HG03139 (cell line): Measurements from ENCODE around the gene SLC38A6.
A peak's percentile ranks its signal among the peaks of the same experiment; 100 is the strongest.

Source experiments
- ATAC-seq: cut with Tn5 transposase; IDR thresholded peaks from one replicate; pipeline ENCODE4 v1.9.1; 2021; ENCODE audit not compliant: unreplicated experiment

Gene SLC38A6

DNA sequence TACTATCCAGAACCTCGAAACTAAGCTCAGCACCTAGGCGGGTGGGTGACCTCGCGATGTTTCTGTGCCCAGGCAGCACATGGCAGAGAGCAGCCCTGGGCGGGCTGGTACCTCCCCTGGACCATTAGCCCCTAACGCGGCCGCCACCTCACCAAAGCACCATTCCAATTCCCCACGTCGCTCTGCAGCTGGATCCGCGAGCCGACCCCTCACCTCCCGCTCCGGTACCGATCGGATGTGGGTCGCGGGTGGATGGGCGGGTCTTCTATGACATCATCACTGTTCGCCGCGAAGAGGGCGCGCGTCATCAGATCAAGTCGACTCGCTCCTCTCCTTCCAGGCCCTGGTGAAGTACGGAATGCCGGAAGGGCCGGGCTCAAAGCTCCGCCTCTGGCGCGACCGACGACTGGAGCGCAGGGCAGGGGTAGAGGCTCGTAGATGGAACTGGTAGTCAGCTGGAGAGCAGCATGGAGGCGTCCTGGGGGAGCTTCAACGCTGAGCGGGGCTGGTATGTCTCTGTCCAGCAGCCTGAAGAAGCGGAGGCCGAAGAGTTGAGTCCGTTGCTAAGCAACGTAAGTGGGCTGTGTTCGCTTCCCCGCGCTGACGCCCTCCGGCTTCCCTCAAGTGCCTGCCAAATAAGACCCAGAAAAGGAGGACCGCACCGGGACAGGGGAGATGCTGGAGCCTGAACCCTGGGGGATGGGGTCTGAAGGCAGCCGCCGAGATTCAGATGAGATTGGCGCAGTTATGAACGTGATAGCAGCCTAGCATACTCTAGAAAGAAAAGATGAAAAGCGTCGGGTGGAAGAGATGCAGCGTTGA is at the start of gene SLC38A6, which contains the start of gene TRMT5:
Gene SLC38A6 (plus strand): TSS at position 435 of the 822 bp plus-strand sequence. CDS start 33 bp downstream, at position 468.
Gene TRMT5 (minus strand): TSS at position 269 of the 822 bp plus-strand sequence. CDS start 106 bp downstream, at position 163.
- ATAC-seq = peak; percentile 82

DNA sequence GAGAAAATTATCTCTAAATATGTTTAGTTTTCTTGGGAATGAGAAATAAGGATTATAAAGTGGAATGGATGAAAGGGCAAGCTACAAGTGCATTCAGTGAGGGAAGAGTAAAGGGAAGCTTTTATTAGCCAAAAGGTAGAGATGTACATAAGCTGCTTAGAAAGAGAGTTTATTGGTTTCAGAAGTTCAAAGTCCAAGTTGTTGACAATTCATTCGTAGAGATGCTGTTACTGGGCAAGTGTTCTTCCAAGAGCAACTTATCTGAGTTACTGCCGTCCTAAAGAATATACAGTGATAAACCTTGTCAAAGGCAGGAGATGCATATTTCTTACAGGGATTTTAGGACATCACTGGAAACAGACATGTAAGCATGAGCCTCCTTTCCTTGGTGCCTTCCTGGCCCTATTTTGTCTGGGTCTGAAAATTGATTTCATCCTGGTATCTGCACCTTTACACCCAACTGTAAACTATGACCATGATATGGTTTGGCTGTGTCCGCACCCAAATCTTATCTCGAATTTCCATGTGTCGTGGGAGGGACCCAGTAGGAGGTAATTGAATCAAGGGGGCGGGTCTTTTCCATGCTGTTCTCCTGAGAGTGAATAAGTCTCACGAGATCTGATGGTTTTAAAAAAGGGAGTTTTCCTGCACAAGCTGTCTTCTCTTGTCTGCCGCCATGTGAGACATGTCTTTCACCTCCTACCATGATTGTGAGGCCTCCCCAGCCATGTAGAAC is 47.0 kb upstream of the SLC38A6 start:
- no peak for ATAC-seq

DNA sequence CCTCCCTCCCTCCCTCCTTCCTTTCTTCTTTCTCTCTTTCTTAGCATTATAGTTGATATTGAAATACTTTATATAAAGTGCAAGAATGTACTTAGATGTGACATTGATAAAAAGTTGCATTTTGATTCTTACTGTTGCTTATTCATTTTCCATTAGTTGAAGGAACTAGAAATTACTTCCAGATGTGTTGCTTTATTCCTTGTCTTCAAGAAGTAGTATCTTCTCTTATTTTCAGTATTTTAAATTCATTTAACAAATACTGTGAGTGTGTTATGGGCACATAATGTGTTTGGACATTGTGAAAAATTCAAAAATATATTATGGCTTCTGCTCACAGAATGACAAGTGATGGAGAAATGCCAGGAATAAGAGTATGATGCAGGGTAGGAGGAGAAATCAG is 45.7 kb upstream of the SLC38A6 start:
- no peak for ATAC-seq

DNA sequence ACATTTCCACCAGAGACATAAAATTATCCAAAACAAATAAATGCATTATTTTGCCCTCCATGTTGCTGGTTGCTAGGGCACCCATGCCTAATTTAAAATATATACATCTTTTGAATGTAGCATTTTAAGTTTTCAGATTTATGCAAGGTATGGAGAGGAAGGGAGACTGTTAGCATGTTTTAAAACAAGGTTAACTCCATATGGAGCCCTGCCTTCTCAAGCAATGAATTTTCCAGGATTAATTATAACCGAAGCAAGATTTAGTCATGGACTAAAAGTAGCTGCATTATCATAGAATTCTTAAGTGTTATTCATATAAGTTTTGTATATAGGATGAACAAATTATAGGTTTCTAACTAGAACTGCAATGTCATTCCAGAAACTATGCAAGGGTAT is 37.4 kb upstream of the SLC38A6 start:
- ATAC-seq = no peak

DNA sequence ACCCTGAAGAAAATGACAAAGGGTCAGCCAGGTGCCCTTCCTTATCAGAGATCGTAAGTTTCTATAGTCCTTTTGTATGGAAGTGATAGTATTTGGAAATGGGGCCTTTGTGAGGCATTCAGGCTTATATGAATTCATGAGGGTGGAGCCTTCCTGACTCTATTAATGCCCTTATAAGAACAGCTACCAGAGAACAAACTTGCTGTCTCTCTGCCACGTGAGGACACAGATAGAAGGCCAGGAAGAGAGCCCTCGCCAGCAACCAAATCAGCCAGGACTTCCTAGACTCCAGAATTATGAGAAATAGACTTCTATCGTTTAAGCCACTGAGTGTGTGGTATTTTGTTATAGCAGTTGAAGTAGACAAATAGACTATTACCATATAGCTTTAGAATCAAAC is 36.8 kb upstream of the SLC38A6 start:
- ATAC-seq = no peak

DNA sequence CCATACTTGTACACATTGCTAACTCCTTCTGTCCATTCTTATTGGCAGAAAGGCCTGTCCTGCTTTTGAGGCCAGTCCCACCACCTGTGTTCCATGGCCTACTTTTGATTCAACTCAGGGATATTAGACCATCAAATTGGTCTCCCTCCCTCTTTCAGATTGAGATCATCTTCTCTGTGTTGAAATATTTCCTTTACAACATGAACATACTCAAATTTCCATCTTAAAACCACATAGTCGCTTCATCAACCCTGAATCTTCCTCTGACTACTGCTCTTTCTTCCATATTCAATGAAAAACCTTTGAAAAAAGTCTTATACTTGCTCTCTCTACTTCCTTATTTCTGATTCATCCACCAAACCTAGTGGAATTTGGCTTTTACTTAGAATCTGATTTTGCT is 35.1 kb upstream of the SLC38A6 start:
- no peak for ATAC-seq

DNA sequence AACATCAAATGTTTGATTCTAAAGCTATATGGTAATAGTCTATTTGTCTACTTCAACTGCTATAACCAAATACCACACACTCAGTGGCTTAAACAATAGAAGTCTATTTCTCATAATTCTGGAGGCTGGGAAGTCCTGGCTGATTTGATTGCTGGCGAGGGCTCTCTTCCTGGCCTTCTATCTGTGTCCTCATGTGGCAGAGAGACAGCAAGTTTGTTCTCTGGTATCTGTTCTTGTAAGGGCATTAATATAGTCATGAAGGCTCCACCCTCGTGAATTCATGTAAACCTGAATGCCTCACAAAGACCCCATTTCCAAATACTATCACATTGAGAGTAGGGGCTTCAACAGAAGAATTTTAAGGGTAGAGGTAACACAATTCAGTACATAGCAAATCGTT is 34.3 kb upstream of the SLC38A6 start:
- no peak for ATAC-seq

DNA sequence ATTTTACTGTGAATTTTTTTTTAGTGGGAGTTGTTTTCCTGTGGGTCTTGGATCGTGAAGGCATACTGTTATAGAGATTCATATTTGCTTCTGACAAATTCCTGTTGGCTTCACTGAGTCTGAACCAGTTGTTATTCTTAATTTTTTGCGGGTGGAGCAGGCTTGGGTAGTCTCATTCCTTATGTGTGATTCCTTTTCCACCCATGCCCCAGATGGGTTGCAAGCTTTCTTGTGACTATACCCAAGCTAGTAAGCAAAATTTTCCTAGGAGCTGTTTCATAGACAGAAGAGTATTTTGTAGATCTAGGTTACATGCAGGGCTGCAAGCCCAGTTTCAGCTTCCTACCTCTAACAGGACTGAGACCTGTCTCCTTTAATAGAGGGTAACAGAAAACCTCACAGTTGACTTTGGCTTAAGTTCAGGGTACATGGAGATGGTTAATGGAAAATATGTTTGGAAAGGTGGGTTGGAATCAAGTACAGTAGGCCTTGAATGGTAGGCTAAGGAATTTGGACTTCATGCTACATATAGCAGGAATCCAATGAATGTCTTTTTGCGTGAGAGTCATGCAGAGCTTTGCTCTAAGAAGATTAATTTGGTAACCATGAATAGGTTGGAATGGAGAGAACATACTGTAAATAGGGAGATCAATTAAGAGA is 29.1 kb upstream of the SLC38A6 start:
- no peak for ATAC-seq

DNA sequence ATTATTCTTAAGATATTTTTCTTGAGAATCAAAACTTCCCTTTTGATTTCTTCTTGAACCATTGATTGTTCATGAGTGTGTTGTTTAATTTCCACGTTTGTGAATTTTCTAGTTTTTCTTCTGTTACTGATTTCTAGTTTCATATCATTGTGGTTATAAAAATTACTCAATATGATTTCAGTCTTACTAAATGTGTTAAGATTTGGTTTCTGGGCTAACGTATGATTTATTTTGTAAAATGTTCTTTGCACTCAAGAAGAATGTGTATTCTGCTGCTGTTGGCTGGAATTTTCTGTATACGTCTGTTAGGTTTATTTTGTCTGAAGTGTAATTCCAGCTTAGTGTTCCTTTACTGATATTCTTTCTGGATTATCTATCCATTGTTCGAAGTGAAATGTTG is 24.8 kb upstream of the SLC38A6 start:
- no peak for ATAC-seq

DNA sequence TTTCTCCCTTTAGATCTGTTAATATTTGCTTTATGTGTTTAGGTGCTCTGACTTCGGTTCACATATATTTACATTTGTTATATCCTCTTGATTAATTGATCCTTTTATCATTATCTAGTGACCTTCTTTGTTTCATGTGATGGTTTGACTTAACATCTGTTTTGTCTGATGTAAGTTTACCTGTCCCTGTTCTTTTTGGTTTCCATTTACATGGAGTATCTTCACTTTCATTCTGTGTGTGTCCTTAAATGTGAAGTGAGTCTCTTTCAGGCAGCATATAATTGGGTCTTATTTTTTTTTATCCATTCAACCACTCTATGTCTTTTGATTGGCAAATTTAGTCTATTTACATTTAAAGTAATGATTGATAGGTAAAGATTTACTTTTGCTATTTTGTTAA is 24.4 kb upstream of the SLC38A6 start:
- ATAC-seq = no peak

DNA sequence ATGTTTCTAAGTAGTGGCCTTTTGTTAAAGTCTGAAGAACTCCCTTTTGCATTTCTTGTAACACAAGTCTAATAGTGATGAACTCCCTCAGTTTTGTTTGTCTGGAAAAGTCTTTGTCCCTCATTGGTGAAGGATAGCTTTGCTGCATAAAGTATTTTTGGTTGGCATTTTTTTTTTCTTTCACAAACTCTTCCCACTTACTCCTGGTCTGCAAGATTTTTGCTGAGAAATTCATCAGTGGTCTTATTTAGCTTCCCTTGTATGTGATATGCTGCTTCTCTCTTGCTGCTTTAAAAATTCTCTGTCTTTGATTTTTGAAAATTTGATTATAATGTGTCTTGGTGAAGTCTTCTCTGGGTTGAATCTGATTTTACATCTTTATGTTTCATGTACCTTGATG is 22.9 kb upstream of the SLC38A6 start:
- ATAC-seq = no peak

DNA sequence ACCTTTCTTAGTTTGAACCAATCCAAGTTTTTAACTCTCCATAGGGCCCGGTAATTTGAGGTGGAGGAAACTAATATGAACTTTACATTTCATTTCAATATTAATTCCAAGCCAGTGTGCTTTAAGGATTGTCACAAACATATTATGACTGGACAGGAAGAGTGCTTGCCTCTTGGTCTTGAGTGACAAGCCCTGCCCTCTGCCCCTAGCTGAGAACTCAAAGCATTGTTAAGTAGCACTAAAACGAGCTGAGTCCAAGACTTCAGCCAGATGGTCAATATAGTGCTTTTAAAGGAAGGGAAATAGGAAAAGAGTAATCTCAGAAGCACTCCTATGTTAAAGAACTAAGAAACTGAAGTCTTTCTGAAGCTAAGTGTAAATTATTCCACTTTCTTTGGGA is 17.3 kb upstream of the SLC38A6 start:
- ATAC-seq = no peak

DNA sequence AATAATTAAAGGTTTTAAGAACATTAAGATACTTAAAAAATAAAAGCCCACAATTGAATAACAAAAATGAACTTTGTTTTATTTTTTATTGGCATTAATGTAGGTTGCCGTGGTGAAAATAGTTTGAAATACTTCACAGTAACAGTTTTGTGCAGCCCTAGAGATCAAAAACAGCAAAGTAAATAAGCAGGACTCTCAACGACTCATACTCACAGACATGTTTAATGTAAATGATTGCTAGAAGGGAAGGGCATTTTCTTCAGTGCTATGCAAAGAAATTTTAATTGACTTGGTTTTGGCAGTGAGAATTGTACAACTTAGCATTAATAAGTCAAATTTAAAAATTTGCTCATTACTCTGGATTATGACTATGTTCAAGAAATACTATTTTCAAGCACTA is 16.1 kb upstream of the SLC38A6 start:
- ATAC-seq = no peak

DNA sequence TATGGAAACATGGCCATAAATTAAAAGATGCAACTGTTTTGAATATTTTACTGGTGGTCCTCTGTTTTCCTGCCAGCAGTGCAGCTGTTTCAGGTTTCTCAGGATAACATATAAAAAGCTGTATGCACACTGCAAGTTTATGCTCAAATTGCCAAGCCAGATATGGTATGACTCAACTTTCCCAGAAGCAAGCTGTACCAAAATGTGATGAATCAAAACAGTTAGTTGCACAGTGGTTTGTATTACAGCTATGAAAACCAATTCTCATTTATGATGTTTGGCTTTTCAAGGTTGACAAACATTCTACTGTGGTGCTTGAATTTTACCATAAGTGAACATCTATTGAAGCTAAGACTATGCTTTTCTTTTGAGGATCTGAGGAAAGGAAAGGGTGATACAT is 15.6 kb upstream of the SLC38A6 start:
- ATAC-seq = no peak

DNA sequence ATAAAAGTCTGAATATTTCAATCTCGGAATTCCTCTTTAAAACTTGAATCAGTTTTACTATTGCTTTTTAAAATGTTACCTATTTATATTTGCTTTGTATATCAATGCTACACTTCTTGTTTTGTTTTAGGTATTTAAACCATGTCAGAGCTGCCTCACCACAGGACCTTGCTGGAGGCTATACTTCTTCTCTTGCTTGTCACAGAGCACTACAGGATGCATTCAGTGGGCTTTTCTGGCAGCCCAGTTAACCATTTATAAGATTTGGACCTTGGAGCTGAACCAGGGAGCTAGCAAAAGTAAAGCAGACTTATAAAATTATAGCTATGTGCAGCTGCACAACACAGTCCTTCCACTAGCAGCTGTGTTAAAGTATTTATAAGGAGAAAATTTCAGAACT is 12.9 kb upstream of the SLC38A6 start:
- no peak for ATAC-seq

DNA sequence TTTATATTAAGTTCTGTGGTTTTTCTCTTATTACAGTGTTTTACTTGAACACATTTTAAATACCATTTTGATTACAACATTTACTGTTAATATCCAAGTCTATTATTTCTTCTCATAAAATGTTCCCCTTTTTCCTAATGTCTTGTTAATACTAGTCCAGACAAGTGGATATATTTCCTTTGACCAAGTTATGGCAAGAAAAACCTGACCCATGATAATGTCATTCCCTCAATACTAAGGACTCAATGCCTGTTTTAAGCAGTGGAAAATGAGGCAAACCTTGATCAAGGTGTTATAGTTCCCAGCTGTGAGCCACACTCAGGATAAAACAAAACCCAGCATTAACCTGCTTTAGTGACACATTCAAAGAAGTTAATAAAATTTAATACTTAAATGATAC is 12.4 kb upstream of the SLC38A6 start:
- ATAC-seq = no peak

DNA sequence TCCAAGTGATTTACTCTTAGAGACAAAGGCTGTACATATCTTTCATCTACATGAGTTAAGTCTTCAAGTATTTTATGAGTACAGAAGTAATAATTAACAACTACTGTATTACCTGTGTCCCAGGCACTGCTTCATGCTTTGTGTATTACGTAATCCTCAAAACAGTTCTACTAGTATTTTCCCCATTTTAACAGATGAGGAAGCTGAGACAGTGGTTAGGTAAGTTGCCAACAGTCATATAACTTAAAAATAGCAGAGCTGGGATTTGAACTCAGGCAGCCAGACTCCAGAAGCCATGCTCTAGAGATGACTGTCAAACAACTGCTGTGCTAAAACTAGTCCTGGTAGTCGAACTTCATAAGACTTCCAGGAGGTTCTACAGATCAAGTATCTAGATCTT is 10.9 kb upstream of the SLC38A6 start:
- no peak for ATAC-seq

DNA sequence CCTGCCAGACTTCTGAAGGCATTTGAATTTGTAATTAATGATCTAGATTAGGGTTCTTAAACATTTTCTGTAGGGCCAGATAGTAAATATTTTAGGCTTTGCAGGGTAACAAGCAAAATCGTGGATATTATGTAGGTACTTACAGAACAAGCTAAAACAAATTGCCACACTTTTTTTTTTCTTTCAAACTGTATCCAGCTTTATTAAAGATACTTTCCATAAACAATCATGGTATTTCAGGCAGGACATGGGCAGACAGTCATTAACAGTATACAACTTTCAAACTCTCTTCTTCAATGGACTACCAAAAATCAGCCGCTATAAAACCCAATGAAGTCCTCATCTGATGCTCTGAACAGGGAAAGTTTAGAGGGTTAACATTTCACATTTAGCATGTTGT is 9.8 kb upstream of the SLC38A6 start:
- ATAC-seq = no peak

DNA sequence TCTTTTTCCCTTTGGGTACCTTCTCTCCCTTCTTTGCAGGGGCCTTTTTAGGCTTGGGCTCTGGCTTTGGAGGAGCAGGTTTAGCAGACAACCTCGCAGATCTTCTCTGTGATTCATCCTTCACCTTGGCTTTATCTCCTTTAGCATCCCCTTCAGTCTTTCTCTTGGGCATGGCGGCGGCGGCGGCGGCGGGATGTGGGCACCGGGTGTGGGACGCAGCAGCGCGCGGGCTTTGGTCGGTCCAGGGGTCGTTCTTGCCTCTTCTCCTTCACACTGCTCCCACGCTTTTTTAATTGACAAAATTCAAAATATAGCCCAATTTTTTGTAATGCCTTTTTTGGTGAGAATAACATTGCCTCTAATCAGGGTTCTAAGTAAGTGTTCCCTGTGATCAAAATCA is 8.8 kb upstream of the SLC38A6 start:
- no peak for ATAC-seq

DNA sequence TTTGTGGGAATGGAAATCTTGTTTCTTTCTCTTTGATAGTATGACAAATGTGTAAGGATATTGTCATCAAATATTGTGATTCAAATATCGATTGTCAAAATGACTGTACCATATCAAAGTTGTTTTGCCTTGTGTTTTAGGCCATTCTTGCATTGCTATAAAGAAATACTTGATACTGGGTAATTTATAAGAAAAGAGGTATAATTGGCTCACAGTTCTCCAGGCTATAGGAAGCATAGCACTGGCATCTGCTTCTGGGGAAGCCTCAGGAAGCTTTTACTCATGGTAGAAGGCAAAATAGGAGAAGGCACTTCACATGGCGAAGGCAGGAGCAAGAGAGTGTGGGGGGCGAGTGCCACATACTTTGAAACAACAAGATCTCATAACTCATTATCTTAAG is 8.0 kb upstream of the SLC38A6 start:
- no peak for ATAC-seq

DNA sequence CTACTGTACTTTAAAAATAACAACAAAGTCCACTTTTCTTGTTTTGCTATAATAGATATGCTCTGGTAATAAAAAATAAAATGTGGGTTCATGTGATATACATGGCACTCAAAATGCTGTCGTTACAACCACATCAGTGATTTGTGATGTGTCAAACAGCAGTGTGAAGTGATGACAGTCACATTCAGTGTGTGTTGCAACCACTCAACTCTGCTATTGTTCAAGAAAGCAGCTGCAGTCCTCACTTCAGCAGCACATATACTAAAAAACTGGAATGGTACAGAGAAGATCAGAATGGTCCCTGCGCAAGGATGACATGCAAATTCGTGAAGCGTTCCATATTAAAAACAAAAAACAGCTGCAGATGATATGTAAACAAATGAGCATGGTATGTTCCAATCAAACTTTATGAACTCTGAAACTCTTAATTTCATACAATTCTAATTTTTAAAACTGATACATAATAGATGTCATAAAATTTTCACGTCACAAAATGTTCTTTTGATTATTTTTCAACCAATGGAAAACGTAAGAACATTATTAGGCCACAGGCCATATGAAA is 6.9 kb upstream of the SLC38A6 start:
- ATAC-seq = no peak

DNA sequence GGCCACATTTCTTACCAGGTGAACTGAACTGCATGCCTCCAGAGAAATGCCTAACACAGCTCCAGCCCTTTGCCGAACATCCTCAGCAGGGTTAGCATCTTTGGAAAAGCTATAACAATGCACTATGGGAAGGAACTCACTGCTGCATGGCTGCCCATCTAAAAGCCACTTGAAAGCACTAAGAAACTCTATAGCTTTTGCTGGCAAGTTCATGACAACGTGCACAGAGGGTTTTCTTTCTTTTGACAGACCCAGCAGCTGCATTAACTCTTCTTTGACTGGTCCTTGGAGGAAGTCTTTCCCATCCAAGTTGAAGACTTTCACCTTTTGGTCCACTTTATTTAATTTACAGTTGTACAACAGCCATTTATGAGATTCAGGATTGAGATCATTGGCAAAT is 5.5 kb upstream of the SLC38A6 start:
- no peak for ATAC-seq
